ENCODE measurements around the gene KIF16B.

KIF16B gene

DNA sequence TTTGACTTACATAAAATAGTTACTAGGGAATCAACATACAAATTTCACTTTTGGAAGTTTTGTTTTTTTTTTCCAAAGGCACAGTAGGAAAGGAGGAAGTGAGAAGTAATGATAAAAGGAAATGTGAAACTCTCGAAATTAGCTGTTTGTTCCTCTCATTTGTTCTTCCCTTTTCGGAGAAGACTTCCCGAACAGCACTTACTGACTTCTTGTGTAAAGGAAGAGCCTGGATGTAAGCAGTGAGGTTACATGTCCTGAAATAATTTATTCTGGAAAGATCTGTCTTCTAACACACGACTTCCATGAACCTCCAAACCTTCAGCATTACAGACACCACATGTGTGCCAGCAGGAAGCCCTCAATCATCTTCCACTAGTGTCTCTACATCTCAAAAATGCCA lies 59.1 kb downstream of the KIF16B start:
- TF ChIP-seq, protein P1, sequence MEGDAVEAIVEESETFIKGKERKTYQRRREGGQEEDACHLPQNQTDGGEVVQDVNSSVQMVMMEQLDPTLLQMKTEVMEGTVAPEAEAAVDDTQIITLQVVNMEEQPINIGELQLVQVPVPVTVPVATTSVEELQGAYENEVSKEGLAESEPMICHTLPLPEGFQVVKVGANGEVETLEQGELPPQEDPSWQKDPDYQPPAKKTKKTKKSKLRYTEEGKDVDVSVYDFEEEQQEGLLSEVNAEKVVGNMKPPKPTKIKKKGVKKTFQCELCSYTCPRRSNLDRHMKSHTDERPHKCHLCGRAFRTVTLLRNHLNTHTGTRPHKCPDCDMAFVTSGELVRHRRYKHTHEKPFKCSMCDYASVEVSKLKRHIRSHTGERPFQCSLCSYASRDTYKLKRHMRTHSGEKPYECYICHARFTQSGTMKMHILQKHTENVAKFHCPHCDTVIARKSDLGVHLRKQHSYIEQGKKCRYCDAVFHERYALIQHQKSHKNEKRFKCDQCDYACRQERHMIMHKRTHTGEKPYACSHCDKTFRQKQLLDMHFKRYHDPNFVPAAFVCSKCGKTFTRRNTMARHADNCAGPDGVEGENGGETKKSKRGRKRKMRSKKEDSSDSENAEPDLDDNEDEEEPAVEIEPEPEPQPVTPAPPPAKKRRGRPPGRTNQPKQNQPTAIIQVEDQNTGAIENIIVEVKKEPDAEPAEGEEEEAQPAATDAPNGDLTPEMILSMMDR (IDR thresholded peaks at IDR 0.05): no peak

DNA sequence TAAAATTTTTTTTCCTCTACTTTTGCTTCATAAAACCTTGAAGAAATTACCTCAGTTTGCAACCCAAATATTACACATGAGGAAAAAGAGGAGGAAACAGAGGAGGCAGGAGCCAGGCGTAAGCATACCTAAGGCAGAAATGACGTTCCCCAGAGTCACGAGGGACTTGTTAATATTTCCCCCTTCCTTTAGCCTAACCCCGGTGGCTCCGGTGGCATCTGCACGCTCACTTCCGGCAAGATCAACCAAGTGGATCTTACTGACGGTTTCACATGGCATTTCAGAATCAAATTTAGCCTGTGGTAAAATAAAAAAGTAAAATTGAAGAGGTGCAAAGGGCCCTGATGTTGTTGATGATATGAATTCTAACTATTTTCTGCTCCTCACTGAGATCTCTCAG lies 67.4 kb downstream of the KIF16B start:
- TF ChIP-seq, protein P1 (IDR thresholded peaks at IDR 0.05): no peak

DNA sequence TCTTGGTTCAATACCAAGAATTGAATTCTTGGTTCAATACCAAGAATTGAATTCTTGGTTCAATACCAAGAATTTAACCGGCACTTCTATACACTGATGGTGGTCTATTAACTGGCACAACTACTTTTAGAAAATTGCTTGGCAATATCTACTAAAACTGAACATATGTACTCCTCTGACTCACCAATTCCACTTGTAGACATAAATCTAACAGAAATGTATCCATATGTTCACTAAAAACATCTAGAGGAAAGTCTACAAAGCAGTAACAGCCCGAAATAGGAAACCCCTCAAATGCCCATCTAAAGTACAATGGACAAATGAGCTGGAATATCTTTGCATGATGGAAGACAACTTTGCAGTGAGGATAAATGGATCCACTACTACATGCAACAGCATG lies 71.9 kb downstream of the KIF16B start:
- TF ChIP-seq, protein P1 (IDR thresholded peaks at IDR 0.05): no peak

DNA sequence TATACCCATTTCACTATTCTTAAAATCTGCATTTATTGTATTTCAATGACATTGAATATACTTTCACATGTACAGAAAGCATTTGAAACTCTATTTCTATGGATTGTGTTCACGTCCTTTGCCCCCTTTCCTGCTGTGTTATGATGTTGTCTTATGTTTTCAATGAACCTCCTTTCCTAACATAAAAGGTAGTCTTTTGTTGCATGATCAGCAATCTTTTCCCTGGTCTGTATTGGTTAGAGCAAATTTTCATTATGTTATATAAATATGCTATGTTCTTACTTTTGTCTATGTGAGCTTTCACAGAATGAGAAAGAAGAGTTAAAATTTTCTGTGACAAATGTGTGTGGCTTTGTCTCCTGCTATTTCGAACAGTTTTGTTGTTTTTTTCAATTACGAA lies 73.1 kb downstream of the KIF16B start:
- TF ChIP-seq, protein P1 (IDR thresholded peaks at IDR 0.05): no peak

DNA sequence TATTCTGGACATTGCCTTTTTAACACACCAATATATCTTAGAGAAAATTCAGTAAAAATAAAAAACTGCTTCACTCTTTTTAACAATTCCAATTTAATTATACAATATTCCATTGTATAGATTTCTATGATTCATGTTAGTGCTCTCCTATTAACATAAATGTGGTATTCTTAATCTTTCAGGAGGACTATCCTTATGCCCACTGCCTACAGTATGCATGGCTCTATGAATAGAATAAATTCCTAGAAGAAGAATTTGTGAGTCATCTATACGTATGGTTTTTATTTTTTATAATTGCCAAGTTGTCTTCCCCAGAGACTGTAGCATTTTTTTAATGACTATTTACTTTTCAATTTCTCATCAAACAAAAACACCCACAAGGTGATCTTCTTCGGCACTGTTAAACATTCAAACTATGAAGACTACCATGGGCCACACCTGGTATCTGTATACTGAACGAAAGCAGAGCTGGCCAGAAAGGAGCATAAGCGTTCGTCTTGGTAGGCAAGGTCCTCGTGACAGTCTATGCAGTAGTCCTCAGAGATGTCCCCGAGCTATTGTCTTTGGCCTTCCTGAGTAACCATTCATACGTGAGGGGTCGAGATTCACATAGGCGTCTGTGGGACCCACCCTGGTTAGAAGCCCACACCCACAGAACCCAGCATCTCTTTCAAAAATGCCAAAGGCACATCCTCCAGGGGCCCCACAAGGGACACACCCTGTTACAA lies 74.6 kb downstream of the KIF16B start:
- TF ChIP-seq, protein P1 (IDR thresholded peaks at IDR 0.05): no peak

- TF ChIP-seq, protein P1 (IDR thresholded peaks at IDR 0.05): no peak
These were observed 75.4 kb downstream of the KIF16B start for GRCh38 chr20:16497896-16498295.

DNA sequence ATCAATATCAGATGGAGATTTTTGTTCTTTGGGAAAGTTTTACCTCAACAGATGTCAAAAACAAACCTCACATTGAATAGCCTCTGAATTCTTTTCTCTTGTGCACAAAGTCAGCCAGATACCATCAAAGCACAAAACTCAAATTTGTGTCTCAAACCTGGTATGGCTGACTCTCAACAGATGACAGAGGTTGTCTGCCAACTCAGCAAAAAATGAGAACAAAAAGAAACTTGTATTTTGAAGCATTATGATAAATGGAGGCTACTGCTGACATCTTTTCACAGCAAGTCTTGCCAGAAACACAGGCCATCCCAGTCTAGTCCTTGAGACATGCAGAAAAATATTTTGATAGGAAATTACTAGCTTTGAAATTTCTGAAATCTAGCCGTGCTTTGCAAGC lies 79.8 kb downstream of the KIF16B start:
- TF ChIP-seq, protein P1 (IDR thresholded peaks at IDR 0.05): no peak

Measured in LNCAP (cell line).